Nephron (organoid): ENCODE data around the gene IL1RL1.

ENCODE experiments used
- H3K27ac Mint-ChIP-seq, 3 experiments: 2 replicates each; pipeline ENCODE4 v1.8.0; 2020; ENCODE audit warnings: mixed read lengths in 3 of 3, mild to moderate bottlenecking in 2 of 3, moderate library complexity in 1 of 3
- H3K27me3 Mint-ChIP-seq: 2 replicates; pipeline ENCODE4 v1.8.0; 2021; ENCODE audit warnings: low read depth, mild to moderate bottlenecking, moderate library complexity, mixed read lengths
- H3K36me3 Mint-ChIP-seq: 2 replicates; pipeline ENCODE4 v1.8.0; 2020; ENCODE audit warnings: low read depth, mixed read lengths
- H3K4me1 Mint-ChIP-seq: 2 replicates; pipeline ENCODE4 v1.8.0; 2020; ENCODE audit warnings: mixed read lengths
- H3K4me3 Mint-ChIP-seq, 3 experiments: 2 replicates each; pipeline ENCODE4 v1.8.0; 2020; ENCODE audit warnings: mild to moderate bottlenecking in 3 of 3, mixed read lengths in 3 of 3, moderate library complexity in 2 of 3
- H3K9me3 Mint-ChIP-seq: 2 replicates; pipeline ENCODE4 v1.8.0; 2020; ENCODE audit warnings: mixed read lengths
- TF ChIP-seq, protein P1 (sequence below), 3 experiments: fragments of 200-600 bp; sonication (generic); IDR thresholded peaks; one replicate each; pipeline ENCODE4 v1.5.0; 2021; ENCODE audit warnings: antibody characterized with exemption in 3 of 3; ENCODE audit not compliant: unreplicated experiment in 3 of 3

IL1RL1 gene

GRCh38 chr2:102277202-102277700 lies 34.1 kb upstream of the IL1RL1 start:
- Mint-ChIP-seq H3K9me3 (no peaks in the 10 kb centered on the region), H3K4me1 (peaks cover 9% of the 10 kb centered on the region), H3K4me3 (no peak overlapping the region), H3K36me3 (no peaks in the 10 kb centered on the region), H3K27ac (no peak overlapping the region), H3K27me3 (no peaks in the 10 kb centered on the region)
- TF ChIP-seq, protein P1, sequence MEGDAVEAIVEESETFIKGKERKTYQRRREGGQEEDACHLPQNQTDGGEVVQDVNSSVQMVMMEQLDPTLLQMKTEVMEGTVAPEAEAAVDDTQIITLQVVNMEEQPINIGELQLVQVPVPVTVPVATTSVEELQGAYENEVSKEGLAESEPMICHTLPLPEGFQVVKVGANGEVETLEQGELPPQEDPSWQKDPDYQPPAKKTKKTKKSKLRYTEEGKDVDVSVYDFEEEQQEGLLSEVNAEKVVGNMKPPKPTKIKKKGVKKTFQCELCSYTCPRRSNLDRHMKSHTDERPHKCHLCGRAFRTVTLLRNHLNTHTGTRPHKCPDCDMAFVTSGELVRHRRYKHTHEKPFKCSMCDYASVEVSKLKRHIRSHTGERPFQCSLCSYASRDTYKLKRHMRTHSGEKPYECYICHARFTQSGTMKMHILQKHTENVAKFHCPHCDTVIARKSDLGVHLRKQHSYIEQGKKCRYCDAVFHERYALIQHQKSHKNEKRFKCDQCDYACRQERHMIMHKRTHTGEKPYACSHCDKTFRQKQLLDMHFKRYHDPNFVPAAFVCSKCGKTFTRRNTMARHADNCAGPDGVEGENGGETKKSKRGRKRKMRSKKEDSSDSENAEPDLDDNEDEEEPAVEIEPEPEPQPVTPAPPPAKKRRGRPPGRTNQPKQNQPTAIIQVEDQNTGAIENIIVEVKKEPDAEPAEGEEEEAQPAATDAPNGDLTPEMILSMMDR (IDR thresholded peaks at IDR 0.05; ENCODE audit: unreplicated experiment in 3 of 3): no peak

DNA sequence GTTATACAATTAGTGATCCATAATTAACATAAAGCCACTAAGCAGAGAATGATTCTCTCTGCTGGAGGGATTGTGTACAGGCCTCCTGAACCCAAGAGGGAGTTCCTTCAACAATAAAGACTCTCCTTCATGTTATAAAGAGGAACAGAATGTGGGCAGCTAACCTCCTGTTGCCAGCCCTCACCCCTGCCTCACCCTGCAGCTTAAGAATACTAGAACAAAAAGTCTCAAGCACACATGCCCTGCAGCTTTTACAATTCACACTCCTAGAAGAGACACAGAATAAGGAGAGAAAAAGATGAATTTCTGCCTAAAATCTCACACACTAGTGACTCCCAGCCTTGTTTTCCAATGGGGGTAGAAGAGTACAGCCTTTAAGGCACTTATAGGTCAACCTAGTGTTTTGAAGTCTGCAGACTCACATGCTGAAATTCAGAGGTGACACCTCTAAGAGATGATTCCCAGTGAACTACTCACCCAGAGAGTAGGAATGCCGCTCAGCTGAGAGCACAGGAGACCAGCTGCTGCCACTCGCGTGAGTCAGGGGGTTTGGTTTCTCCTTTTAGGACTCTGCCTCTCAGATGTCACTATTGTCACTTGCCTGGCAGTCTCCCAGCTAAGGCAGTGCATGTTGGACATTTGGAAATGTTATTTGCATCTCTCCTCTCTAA lies 32.5 kb upstream of the IL1RL1 start:
- Mint-ChIP-seq H3K4me3 (no peak overlapping the region), H3K4me1 (peaks cover 9% of the 10 kb centered on the region), H3K27me3 (no peaks in the 10 kb centered on the region), H3K36me3 (no peaks in the 10 kb centered on the region), H3K27ac (no peak overlapping the region), H3K9me3 (no peaks in the 10 kb centered on the region)
- TF ChIP-seq, protein P1 (IDR thresholded peaks at IDR 0.05; ENCODE audit: unreplicated experiment in 3 of 3): no peak

DNA sequence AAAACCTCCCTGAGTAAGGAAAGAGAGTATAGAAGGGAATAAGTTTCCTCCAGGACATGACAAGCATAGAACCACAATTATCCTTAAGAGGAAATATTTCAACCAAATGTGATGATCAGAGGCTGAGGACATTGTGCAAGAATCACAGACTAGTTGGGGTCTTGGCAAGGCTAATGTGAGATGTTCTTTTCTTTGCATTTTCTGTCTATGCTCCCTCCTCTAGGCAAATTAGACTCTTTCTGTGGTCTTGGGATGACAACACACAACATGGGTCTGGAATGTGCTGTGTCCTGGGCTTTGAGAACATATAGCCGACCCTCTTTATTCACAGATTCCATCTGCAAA lies 32.0 kb upstream of the IL1RL1 start:
- H3K9me3 Mint-ChIP-seq: no peaks in the 10 kb centered on the region
- H3K27ac Mint-ChIP-seq: no peak overlapping the region

DNA sequence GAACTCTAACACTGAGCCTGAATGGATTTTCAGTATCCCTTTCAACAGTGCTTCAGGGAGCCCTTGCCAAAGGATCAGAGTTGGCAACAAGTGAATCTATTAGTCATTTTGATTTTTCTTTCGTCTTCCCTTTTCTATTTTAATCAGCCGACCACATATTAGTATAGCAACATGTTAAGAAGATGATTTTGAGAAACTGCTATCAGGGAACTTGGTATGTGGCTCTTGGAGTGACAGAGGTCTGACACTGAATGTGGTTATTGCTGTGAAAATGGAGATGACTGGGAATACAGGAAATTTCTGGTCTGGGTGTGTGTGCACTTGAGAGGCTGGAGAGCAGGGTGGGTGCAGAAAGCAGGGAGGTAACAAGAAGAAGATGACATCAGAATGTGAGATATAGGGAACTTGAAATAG lies 28.7 kb upstream of the IL1RL1 start:
- Mint-ChIP-seq H3K36me3 (no peaks in the 10 kb centered on the region), H3K4me1 (peaks cover 9% of the 10 kb centered on the region), H3K27me3 (no peaks in the 10 kb centered on the region), H3K9me3 (no peaks in the 10 kb centered on the region), H3K27ac (no peak overlapping the region), H3K4me3 (no peak overlapping the region)
- TF ChIP-seq, protein P1 (IDR thresholded peaks at IDR 0.05; ENCODE audit: unreplicated experiment in 3 of 3): no peak

More for the DNA sequence above, 32.0 kb upstream of the IL1RL1 start:
- peaks cover 9% of the 10 kb centered on the region for H3K4me1 Mint-ChIP-seq
- TF ChIP-seq, protein P1 (IDR thresholded peaks at IDR 0.05; ENCODE audit: unreplicated experiment in 3 of 3): no peak
- H3K36me3 Mint-ChIP-seq: no peaks in the 10 kb centered on the region
- H3K27me3 Mint-ChIP-seq: no peaks in the 10 kb centered on the region
- H3K4me3 Mint-ChIP-seq: no peak overlapping the region

GRCh38 chr2:102283996-102284395 lies 27.4 kb upstream of the IL1RL1 start:
- TF ChIP-seq, protein P1 (IDR thresholded peaks at IDR 0.05; ENCODE audit: unreplicated experiment in 3 of 3): no peak
- Mint-ChIP-seq H3K4me3 (no peak overlapping the region), H3K27ac (no peak overlapping the region), H3K27me3 (no peaks in the 10 kb centered on the region), H3K36me3 (no peaks in the 10 kb centered on the region), H3K9me3 (no peaks in the 10 kb centered on the region), H3K4me1 (peaks cover 3% of the 10 kb centered on the region)

GRCh38 chr2:102284611-102285010 lies 26.8 kb upstream of the IL1RL1 start:
- TF ChIP-seq, protein P1 (IDR thresholded peaks at IDR 0.05; ENCODE audit: unreplicated experiment in 3 of 3): no peak
- H3K4me3 Mint-ChIP-seq: no peak overlapping the region
- no peaks in the 10 kb centered on the region for H3K36me3 Mint-ChIP-seq
- no peak overlapping the region for H3K27ac Mint-ChIP-seq
- H3K27me3 Mint-ChIP-seq: no peaks in the 10 kb centered on the region
- no peaks in the 10 kb centered on the region for H3K9me3 Mint-ChIP-seq
- H3K4me1 Mint-ChIP-seq: no peaks in the 10 kb centered on the region
